ENCODE results near the gene PDLIM3.

The PDLIM3 gene

GRCh38 chr4:185469580-185470154, 65.6 kb downstream of the PDLIM3 start:
- H3K9ac ChIP-seq (ENCODE audit: low read length), result no peak overlapping the region
- no peak for DNase-seq
- peak overlapping the region; percentile 96; the same call in 1 of the 2 replicates for H3K4me3 ChIP-seq (ENCODE audit: low read length)
- no peaks in the 10 kb centered on the region for H3K36me3 ChIP-seq (replicated peaks; ENCODE audit: insufficient read depth, low read length)
- H4K20me1 ChIP-seq (ENCODE audit: insufficient read depth, low read length), result no peaks in the 10 kb centered on the region
- no peaks in the 10 kb centered on the region for H3K9me2 ChIP-seq (replicated peaks; ENCODE audit: insufficient read depth, low read length)
- H2AFZ ChIP-seq (ENCODE audit: low read length), result no peak overlapping the region
- H3K27me3 ChIP-seq (replicated peaks; ENCODE audit: insufficient read depth, low read length), result no peaks in the 10 kb centered on the region
- peaks cover 20% of the 10 kb centered on the region for H3K79me2 ChIP-seq (ENCODE audit: low read length)
- H3K9me3 ChIP-seq (replicated peaks; ENCODE audit: insufficient read depth, low read length), result no peaks in the 10 kb centered on the region
- peaks cover 6% of the 10 kb centered on the region; the same call in 1 of the 2 replicates for H3F3A ChIP-seq (ENCODE audit: insufficient read depth, low read length)
- H3K4me2 ChIP-seq (ENCODE audit: low read depth, low read length), result peak overlapping the region; percentile 98
- TF ChIP-seq EZH2 (optimal IDR thresholded peaks at IDR 0.05; ENCODE audit: low read depth, low read length), result no peak
- TF ChIP-seq CTCF (IDR thresholded peaks at IDR 0.05; ENCODE audit: low read length), result no peak
- no peak for TF ChIP-seq EZH2phosphoT487 (IDR thresholded peaks at IDR 0.05; ENCODE audit: low read length)
- peaks cover 10% of the 10 kb centered on the region; the same call in 1 of the 2 replicates for H3K4me1 ChIP-seq (ENCODE audit: low read length)
- no peak overlapping the region for H3K27ac ChIP-seq (ENCODE audit: low read length)

GRCh38 chr4:185468999-185469398, 66.3 kb downstream of the PDLIM3 start:
- Histone ChIP-seq H3K4me2 (ENCODE audit: low read depth, low read length) (no peak overlapping the region), H3F3A (ENCODE audit: insufficient read depth, low read length) (peaks cover 6% of the 10 kb centered on the region; the same call in 1 of the 2 replicates), H3K9me3 (replicated peaks; ENCODE audit: insufficient read depth, low read length) (no peaks in the 10 kb centered on the region), H3K79me2 (ENCODE audit: low read length) (peaks cover 20% of the 10 kb centered on the region), H3K9me2 (replicated peaks; ENCODE audit: insufficient read depth, low read length) (no peaks in the 10 kb centered on the region), H2AFZ (ENCODE audit: low read length) (no peak overlapping the region), H3K9ac (ENCODE audit: low read length) (no peak overlapping the region), H3K36me3 (replicated peaks; ENCODE audit: insufficient read depth, low read length) (no peaks in the 10 kb centered on the region), H3K4me3 (ENCODE audit: low read length) (no peak overlapping the region), H3K27me3 (replicated peaks; ENCODE audit: insufficient read depth, low read length) (no peaks in the 10 kb centered on the region), H3K4me1 (ENCODE audit: low read length) (peaks cover 10% of the 10 kb centered on the region; the same call in 1 of the 2 replicates), H3K27ac (ENCODE audit: low read length) (no peak overlapping the region), H4K20me1 (ENCODE audit: insufficient read depth, low read length) (no peaks in the 10 kb centered on the region)
- DNase-seq, result no peak
- TF ChIP-seq CTCF (IDR thresholded peaks at IDR 0.05; ENCODE audit: low read length) (no peak), EZH2phosphoT487 (IDR thresholded peaks at IDR 0.05; ENCODE audit: low read length) (no peak), EZH2 (optimal IDR thresholded peaks at IDR 0.05; ENCODE audit: low read depth, low read length) (no peak)

GRCh38 chr4:185467991-185468390, 67.3 kb downstream of the PDLIM3 start:
- no peak overlapping the region for H3K4me3 ChIP-seq (ENCODE audit: low read length)
- no peak for DNase-seq
- no peaks in the 10 kb centered on the region for H3K27me3 ChIP-seq (replicated peaks; ENCODE audit: insufficient read depth, low read length)
- H3K36me3 ChIP-seq (replicated peaks; ENCODE audit: insufficient read depth, low read length), result no peaks in the 10 kb centered on the region
- no peaks in the 10 kb centered on the region for H3K9me3 ChIP-seq (replicated peaks; ENCODE audit: insufficient read depth, low read length)
- peaks cover 10% of the 10 kb centered on the region; the same call in 1 of the 2 replicates for H3K4me1 ChIP-seq (ENCODE audit: low read length)
- H3K9me2 ChIP-seq (replicated peaks; ENCODE audit: insufficient read depth, low read length), result no peaks in the 10 kb centered on the region
- no peaks in the 10 kb centered on the region for H4K20me1 ChIP-seq (ENCODE audit: insufficient read depth, low read length)
- no peak overlapping the region for H3K27ac ChIP-seq (ENCODE audit: low read length)
- peaks cover 18% of the 10 kb centered on the region for H3K79me2 ChIP-seq (ENCODE audit: low read length)
- no peak for TF ChIP-seq EZH2phosphoT487 (IDR thresholded peaks at IDR 0.05; ENCODE audit: low read length)
- TF ChIP-seq EZH2 (optimal IDR thresholded peaks at IDR 0.05; ENCODE audit: low read depth, low read length), result no peak
- TF ChIP-seq CTCF (IDR thresholded peaks at IDR 0.05; ENCODE audit: low read length), result no peak
- H2AFZ ChIP-seq (ENCODE audit: low read length), result no peak overlapping the region
- H3K9ac ChIP-seq (ENCODE audit: low read length), result no peak overlapping the region
- H3K4me2 ChIP-seq (ENCODE audit: low read depth, low read length), result no peak overlapping the region
- H3F3A ChIP-seq (ENCODE audit: insufficient read depth, low read length), result peaks cover 6% of the 10 kb centered on the region; the same call in 1 of the 2 replicates

Data from MM.1S (cell line).